Endothelial cell of umbilical vein (primary cell): ENCODE measurements around the gene CDHR5. TPM values are rescaled to one million over a fixed set of nuclear protein-coding genes. Genes with fewer than 3 reads are reported as not detected.

ENCODE experiments used
- BruUV-seq: library from RNA; stranded (reverse); fragments of 400-500 nt; replicated peaks from 2 replicates; lab custom pipeline; 2021; lab: Mats Ljungman, UMichigan
- CTCF ChIA-PET: fragments of 300-600, 350-600 bp; sonication (Branson Sonifier 250); formaldehyde crosslinking; loops from one replicate; lab custom pipeline; 2021; ENCODE audit warnings: antibody characterized with exemption, inconsistent platforms; lab: Charles Lee
- POLR2A ChIA-PET: fragments of 300-600, 350-600 bp; sonication (Branson Sonifier 250); formaldehyde crosslinking; loops from one replicate; lab custom pipeline; 2021; ENCODE audit warnings: antibody characterized with exemption, inconsistent platforms; lab: Charles Lee
- DNase-seq: peaks from one replicate; pipeline ENCODE4 v3.0.0-alpha.2; 2011; ENCODE audit warnings: low read depth, low spot score
- FAIRE-seq: peaks from 2 replicates; lab custom pipeline; 2011; peaks lifted over from hg19 to GRCh38; lab: Jason Lieb, UNC
- H2AFZ ChIP-seq: 2 replicates; pipeline ENCODE4 v1.6.0; 2012; ENCODE audit warnings: low read depth, low read length, control low read depth, inconsistent platforms
- H3K27ac ChIP-seq: 2 replicates; pipeline ENCODE4 v1.5.1; 2011; ENCODE audit warnings: low read depth, mild to moderate bottlenecking, control low read depth, low read length, moderate library complexity; ENCODE audit not compliant: insufficient read depth
- H3K27me3 ChIP-seq, 2 experiments: 2 replicates each; pipeline versions ENCODE4 v1.6.0 to v1.6.1; 2011; ENCODE audit warnings: low read length in 2 of 2, mixed read lengths in 1 of 2; ENCODE audit not compliant: control insufficient read depth in 2 of 2, insufficient read depth in 2 of 2
- H3K36me3 ChIP-seq, 2 experiments: 2 replicates in 1 of 2; 3 replicates in 1 of 2; pipeline ENCODE4 v1.5.1; 2011; ENCODE audit warnings: low read length in 2 of 2, mild to moderate bottlenecking in 1 of 2, moderate library complexity in 1 of 2; ENCODE audit not compliant: control insufficient read depth in 2 of 2, insufficient read depth in 2 of 2; ENCODE audit errors: extremely low read depth in 1 of 2
- H3K4me1 ChIP-seq: 3 replicates; pipeline ENCODE4 v1.5.1; 2011; ENCODE audit warnings: mild to moderate bottlenecking, low read length; ENCODE audit not compliant: control insufficient read depth, insufficient read depth; ENCODE audit errors: extremely low read depth
- H3K4me2 ChIP-seq: 2 replicates; pipeline ENCODE4 v1.6.1; 2011; ENCODE audit warnings: low read length, control low read depth, mixed read lengths; ENCODE audit not compliant: insufficient read depth
- H3K4me3 ChIP-seq, 3 experiments: fragments of 200-600 bp in 1 of 3; sonication (generic), shearing (Covaris generic) in 1 of 3; replicated peaks in 1 of 3; 2 replicates each; pipeline ENCODE4 v1.5.1; 2011 to 2016; ENCODE audit warnings: control low read depth in 3 of 3, low read length in 3 of 3, mild to moderate bottlenecking in 2 of 3, inconsistent platforms in 1 of 3, low read depth in 1 of 3, moderate library complexity in 1 of 3; ENCODE audit not compliant: insufficient read depth in 1 of 3
- H3K79me2 ChIP-seq: 2 replicates; pipeline ENCODE4 v1.6.0; 2012; ENCODE audit warnings: low read length, inconsistent platforms; ENCODE audit not compliant: control insufficient read depth, insufficient read depth
- H3K9ac ChIP-seq: replicated peaks from 2 replicates; pipeline ENCODE3; 2011; ENCODE audit warnings: low read length, control low read depth; ENCODE audit not compliant: insufficient read depth; ENCODE audit errors: extremely low read depth
- H3K9me1 ChIP-seq: replicated peaks from 3 replicates; pipeline ENCODE4 v1.6.0; 2011; ENCODE audit warnings: mild to moderate bottlenecking, low read length; ENCODE audit not compliant: control insufficient read depth, insufficient read depth; ENCODE audit errors: extremely low read depth
- H3K9me3 ChIP-seq: replicated peaks from 2 replicates; pipeline ENCODE4 v1.5.1; 2012; ENCODE audit warnings: low read length, inconsistent platforms; ENCODE audit not compliant: control insufficient read depth, insufficient read depth
- H4K20me1 ChIP-seq: replicated peaks from 2 replicates; pipeline ENCODE3; 2011; ENCODE audit warnings: mild to moderate bottlenecking, low read length; ENCODE audit not compliant: control insufficient read depth, insufficient read depth; ENCODE audit errors: extremely low read depth
- GATA2 ChIP-seq: IDR thresholded peaks from 2 replicates; pipeline ENCODE4 v1.7.0; 2011; ENCODE audit warnings: low read depth, mild to moderate bottlenecking, moderate library complexity, mixed read lengths, low read length; ENCODE audit not compliant: insufficient read length, insufficient read depth
- JUN ChIP-seq: IDR thresholded peaks from 2 replicates; pipeline ENCODE4 v1.6.1; 2011; ENCODE audit warnings: borderline replicate concordance, low read depth; ENCODE audit not compliant: insufficient read length, insufficient read depth
- MAX ChIP-seq: IDR thresholded peaks from 2 replicates; pipeline ENCODE4 v1.6.1; 2011; ENCODE audit not compliant: insufficient read depth, insufficient read length
- MYC ChIP-seq: IDR thresholded peaks from one replicate; pipeline ENCODE4 v1.6.1; 2011; ENCODE audit warnings: mild to moderate bottlenecking, low read depth, low read length
- POLR2A ChIP-seq: IDR thresholded peaks from 2 replicates; pipeline ENCODE4 v1.6.1; 2012; ENCODE audit warnings: low read depth, mild to moderate bottlenecking, control low read depth, low read length
- dilution Hi-C: fragments of 300-500 bp; cut with MboI; formaldehyde crosslinking; loops from one replicate; pipeline ENCODE4 v1.15.0; 2019; ENCODE audit warnings: low sequenced_read_pairs; ENCODE audit not compliant: extremely low pct_ligation_motif_present
- intact Hi-C: fragments of 100-400 bp; cut with micrococcal nuclease; formaldehyde crosslinking; loops from one replicate; pipeline ENCODE4 v1.10.0; 2022
- polyA plus RNA-seq, 4 experiments: library from polyadenylated mRNA; depleted of rRNA in 3 of 4; stranded (reverse) in 3 of 4; unstranded in 1 of 4; fragments of >200 nt; gene quantifications; 2 replicates each; pipeline versions ENCODE4 v1.2.1 to v1.2.3, GENCODE V29; 2011 to 2012; ENCODE audit warnings: missing spikeins in 1 of 4
- total RNA-seq: library from RNA; stranded (reverse); gene quantifications from 2 replicates; pipeline ENCODE4 v1.2.3, GENCODE V29; 2021
- TF ChIP-seq, protein P1 (sequence below), 2 donors: IDR thresholded peaks; 1 replicate in 1 of 2; 2 replicates in 1 of 2; pipeline ENCODE4 v1.5.1; 2011; ENCODE audit warnings: low read length in 2 of 2, mild to moderate bottlenecking in 2 of 2, moderate library complexity in 2 of 2, control low read depth in 1 of 2, inconsistent platforms in 1 of 2, low read depth in 1 of 2; ENCODE audit not compliant: insufficient read depth in 1 of 2; ENCODE audit errors: extremely low read depth in 1 of 2

Gene CDHR5
- total and polyA plus RNA-seq, 2 donors (not counting 3 experiments of a cell fraction or from before 2014, with no cell fraction given) = not detected

GRCh38 chr11:609341-609811, 15.4 kb downstream of the CDHR5 start:
- ChIA-PET CTCF (interaction anchor here (1.1 kb wide), 1 partner anchor 55 kb away, joined by 3 read pairs; no protein-coding TSS in a partner anchor), POLR2A (no interaction called here)
- no peak for TF ChIP-seq JUN
- TF ChIP-seq, protein P1, sequence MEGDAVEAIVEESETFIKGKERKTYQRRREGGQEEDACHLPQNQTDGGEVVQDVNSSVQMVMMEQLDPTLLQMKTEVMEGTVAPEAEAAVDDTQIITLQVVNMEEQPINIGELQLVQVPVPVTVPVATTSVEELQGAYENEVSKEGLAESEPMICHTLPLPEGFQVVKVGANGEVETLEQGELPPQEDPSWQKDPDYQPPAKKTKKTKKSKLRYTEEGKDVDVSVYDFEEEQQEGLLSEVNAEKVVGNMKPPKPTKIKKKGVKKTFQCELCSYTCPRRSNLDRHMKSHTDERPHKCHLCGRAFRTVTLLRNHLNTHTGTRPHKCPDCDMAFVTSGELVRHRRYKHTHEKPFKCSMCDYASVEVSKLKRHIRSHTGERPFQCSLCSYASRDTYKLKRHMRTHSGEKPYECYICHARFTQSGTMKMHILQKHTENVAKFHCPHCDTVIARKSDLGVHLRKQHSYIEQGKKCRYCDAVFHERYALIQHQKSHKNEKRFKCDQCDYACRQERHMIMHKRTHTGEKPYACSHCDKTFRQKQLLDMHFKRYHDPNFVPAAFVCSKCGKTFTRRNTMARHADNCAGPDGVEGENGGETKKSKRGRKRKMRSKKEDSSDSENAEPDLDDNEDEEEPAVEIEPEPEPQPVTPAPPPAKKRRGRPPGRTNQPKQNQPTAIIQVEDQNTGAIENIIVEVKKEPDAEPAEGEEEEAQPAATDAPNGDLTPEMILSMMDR (IDR thresholded peaks at IDR 0.05; ENCODE audit: extremely low read depth in 1 of 2, insufficient read depth in 1 of 2, low read depth in 1 of 2, low read length in 2 of 2) = no peak
- no peak for TF ChIP-seq MAX
- TF ChIP-seq GATA2 = no peak
- no peak for TF ChIP-seq POLR2A
- no peak for TF ChIP-seq MYC
- H3K27ac ChIP-seq = no peak overlapping the region
- H3K27me3 ChIP-seq = no peaks in the 10 kb centered on the region
- dilution Hi-C loops = no loop called here
- H3K36me3 ChIP-seq = peaks cover 14 to 73% of the 10 kb centered on the region in 2 experiments
- H3K4me1 ChIP-seq = no peaks in the 10 kb centered on the region
- no peak overlapping the region for H3K9ac ChIP-seq
- no TSS peak for BruUV-seq
- no peak for FAIRE-seq
- H3K9me1 ChIP-seq = no peaks in the 10 kb centered on the region
- H2AFZ ChIP-seq = no peak overlapping the region
- no peak overlapping the region for H3K4me2 ChIP-seq
- no peak for DNase-seq
- no peaks in the 10 kb centered on the region for H4K20me1 ChIP-seq
- no peaks in the 10 kb centered on the region for H3K9me3 ChIP-seq
- intact Hi-C loops = no loop called here
- H3K4me3 ChIP-seq = no peak overlapping the region
- no peaks in the 10 kb centered on the region for H3K79me2 ChIP-seq
